ENCODE results near the gene VWA5B1. TPM values are rescaled to one million over a fixed set of nuclear protein-coding genes. Genes with fewer than 3 reads are reported as not detected.

The VWA5B1 gene
- total RNA-seq, 1 donor from 2014 or later = 0.44 TPM

- DNase-seq (ENCODE audit: low read depth, low spot score) = no peak
- H3K27me3 Mint-ChIP-seq (ENCODE audit: low read depth) = peaks cover 72% of the 10 kb centered on the region
- TF ChIP-seq CTCF (conservative IDR thresholded peaks at IDR 0.05) = no peak
- H3K4me3 Mint-ChIP-seq = no peak overlapping the region
- peaks cover 4% of the 10 kb centered on the region for H3K4me1 Mint-ChIP-seq
- H3K36me3 Mint-ChIP-seq (ENCODE audit: low read depth) = no peaks in the 10 kb centered on the region
- H3K9me3 Mint-ChIP-seq = no peaks in the 10 kb centered on the region
- no peak overlapping the region for H3K27ac Mint-ChIP-seq (ENCODE audit: unreplicated experiment)
Observed at GRCh38 chr1:20381961-20382360, 91.3 kb downstream of the VWA5B1 start.

DNA sequence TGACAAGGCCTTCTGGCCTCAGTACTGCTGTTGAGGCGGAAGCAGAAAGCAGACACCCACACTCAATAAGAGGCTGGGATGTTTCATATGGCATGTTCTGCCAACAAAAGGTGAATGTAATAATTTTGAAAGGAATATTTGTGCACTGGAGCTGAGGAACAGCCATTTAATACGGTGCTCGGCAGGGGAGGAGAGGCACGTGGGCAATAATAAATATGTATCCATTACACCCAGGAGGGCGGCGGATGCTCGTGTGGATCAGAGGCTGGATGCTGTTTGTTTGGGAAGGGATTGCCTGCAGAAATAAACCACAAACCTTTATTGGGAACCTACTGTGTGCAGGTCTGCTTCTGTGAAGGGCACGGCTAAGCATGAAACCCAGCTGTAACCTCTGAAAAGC is 92.0 kb downstream of the VWA5B1 start:
- Mint-ChIP-seq H3K4me3 (no peak overlapping the region), H3K27ac (ENCODE audit: unreplicated experiment) (no peak overlapping the region), H3K9me3 (no peaks in the 10 kb centered on the region), H3K4me1 (peaks cover 4% of the 10 kb centered on the region), H3K36me3 (ENCODE audit: low read depth) (no peaks in the 10 kb centered on the region), H3K27me3 (ENCODE audit: low read depth) (peaks cover 73% of the 10 kb centered on the region)
- TF ChIP-seq CTCF (conservative IDR thresholded peaks at IDR 0.05) = no peak
- DNase-seq (ENCODE audit: low read depth, low spot score) = no peak

GRCh38 chr1:20383631-20384030 is 93.0 kb downstream of the VWA5B1 start:
- peaks cover 79% of the 10 kb centered on the region for H3K27me3 Mint-ChIP-seq (ENCODE audit: low read depth)
- H3K4me3 Mint-ChIP-seq = no peak overlapping the region
- H3K27ac Mint-ChIP-seq (ENCODE audit: unreplicated experiment) = no peak overlapping the region
- no peak for TF ChIP-seq CTCF (conservative IDR thresholded peaks at IDR 0.05)
- DNase-seq (ENCODE audit: low read depth, low spot score) = no peak
- H3K9me3 Mint-ChIP-seq = no peaks in the 10 kb centered on the region
- H3K36me3 Mint-ChIP-seq (ENCODE audit: low read depth) = no peaks in the 10 kb centered on the region
- peaks cover 4% of the 10 kb centered on the region for H3K4me1 Mint-ChIP-seq

- Mint-ChIP-seq H3K9me3 (no peaks in the 10 kb centered on the region), H3K4me1 (peaks cover 4% of the 10 kb centered on the region), H3K27ac (ENCODE audit: unreplicated experiment) (no peak overlapping the region), H3K36me3 (ENCODE audit: low read depth) (no peaks in the 10 kb centered on the region), H3K27me3 (ENCODE audit: low read depth) (peaks cover 76% of the 10 kb centered on the region), H3K4me3 (no peak overlapping the region)
- TF ChIP-seq CTCF (conservative IDR thresholded peaks at IDR 0.05) = no peak
- DNase-seq (ENCODE audit: low read depth, low spot score) = no peak
Observed at GRCh38 chr1:20385630-20386029, 95.0 kb downstream of the VWA5B1 start.

- no peak for TF ChIP-seq CTCF (conservative IDR thresholded peaks at IDR 0.05)
- Mint-ChIP-seq H3K27me3 (ENCODE audit: low read depth) (peaks cover 78% of the 10 kb centered on the region), H3K36me3 (ENCODE audit: low read depth) (no peaks in the 10 kb centered on the region), H3K9me3 (no peaks in the 10 kb centered on the region), H3K4me3 (no peak overlapping the region), H3K27ac (ENCODE audit: unreplicated experiment) (no peak overlapping the region), H3K4me1 (peaks cover 4% of the 10 kb centered on the region)
- no peak for DNase-seq (ENCODE audit: low read depth, low spot score)
Observed at GRCh38 chr1:20386323-20387081, 95.8 kb downstream of the VWA5B1 start.

Measured in neural crest cell (in vitro differentiated cells).